H7 (cell line): ENCODE measurements around the gene NBR1. TPM values are rescaled to one million over a fixed set of nuclear protein-coding genes. Genes with fewer than 3 reads are reported as not detected.
"Not testable (repeated sequence)": the region's sequence is repeated elsewhere in the genome, so short reads cannot be mapped to it uniquely, and the experiment has no call there.

Source experiments
- DNase-seq: peaks from one replicate; pipeline ENCODE4 v3.0.0; 2012
- H3K27me3 ChIP-seq: 2 replicates; pipeline ENCODE4 v1.6.0; 2011; ENCODE audit warnings: mild to moderate bottlenecking, low read length; ENCODE audit not compliant: control insufficient read depth, insufficient read depth
- H3K36me3 ChIP-seq: replicated peaks from 2 replicates; pipeline ENCODE4 v1.5.1; 2011; ENCODE audit warnings: low read length; ENCODE audit not compliant: control insufficient read depth, insufficient read depth
- H3K4me3 ChIP-seq: 2 replicates; pipeline ENCODE4 v1.5.1; 2011; ENCODE audit warnings: low read depth, mild to moderate bottlenecking, control low read depth, low read length, moderate library complexity; ENCODE audit not compliant: insufficient read depth
- total RNA-seq: library from RNA; depleted of rRNA; stranded (reverse); fragments of >200 nt; shearing (Covaris generic); gene quantifications from 2 replicates; pipeline ENCODE4 v1.2.3, GENCODE V29; 2014

The NBR1 gene
- total RNA-seq, 1 experiment from 2014 or later: 44.2 TPM

DNA sequence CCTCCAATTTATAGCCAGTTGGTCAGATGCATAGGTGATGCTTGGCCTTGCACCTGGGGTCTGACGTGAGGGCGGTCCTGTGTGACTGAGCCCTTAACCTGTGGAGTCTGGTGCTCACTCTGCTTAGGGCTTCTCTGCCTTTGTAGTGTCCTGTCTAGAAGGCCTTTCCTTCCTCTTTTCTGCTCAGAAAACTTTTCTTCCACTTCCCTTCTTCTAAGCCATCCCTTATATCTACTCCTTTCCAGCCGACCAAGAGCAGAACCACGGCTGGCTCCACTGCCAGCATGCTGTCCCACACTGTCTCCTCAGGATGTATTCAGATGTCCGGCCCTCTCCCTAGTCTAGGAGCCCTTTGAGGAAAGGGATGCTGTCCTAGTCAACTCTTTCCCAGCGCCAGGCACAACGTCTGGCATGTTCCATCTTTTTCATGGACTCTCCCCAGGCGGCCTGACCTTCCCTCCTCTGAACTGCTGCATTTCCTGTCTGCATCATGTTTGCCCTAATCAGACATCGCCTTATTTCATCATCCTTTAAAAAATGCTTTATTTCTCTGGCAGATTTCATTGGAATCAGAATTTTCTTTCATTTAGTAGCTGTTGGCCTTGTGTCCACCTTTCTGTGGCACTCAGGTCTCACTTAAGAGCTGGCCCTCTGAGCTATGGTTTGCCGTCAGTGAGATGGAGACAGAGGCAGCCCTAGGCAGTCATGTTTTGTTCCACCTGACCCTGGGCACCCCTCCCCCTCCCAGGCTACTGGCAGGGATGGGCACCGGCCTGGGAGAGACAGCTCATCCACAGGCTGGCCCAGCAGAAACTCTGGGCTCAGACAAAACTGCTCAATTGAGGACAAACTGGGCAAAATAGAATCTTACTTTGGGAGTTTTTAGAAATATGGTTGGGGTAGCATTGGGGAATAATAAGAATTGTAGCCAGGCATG is 30.4 kb upstream of the NBR1 start:
- DNase-seq: no peak
- H3K36me3 ChIP-seq: no peaks in the 10 kb centered on the region; the same call in 1 of the 2 replicates
- H3K4me3 ChIP-seq: no peak overlapping the region
- H3K27me3 ChIP-seq: no peaks in the 10 kb centered on the region

DNA sequence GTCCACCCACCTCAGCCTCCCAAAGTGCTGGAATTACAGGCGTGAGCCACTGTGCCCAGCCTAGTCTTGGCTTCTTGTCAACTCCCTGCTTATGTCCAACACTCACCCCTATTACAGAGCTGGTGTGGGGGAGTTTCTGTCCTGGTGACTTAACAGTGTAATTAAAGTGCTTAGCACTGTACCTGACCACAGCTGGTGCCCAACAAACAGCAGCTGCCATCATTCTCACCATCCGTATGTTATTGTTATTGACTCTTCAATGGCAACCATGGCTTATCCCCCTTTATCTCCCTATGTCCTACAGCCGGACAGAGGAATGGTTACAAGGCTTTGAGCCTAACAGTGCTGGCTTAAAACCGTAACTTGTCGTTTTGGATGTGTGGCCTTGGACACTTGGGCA is 28.9 kb upstream of the NBR1 start:
- Histone ChIP-seq H3K27me3 (no peaks in the 10 kb centered on the region), H3K36me3 (no peaks in the 10 kb centered on the region; the same call in 1 of the 2 replicates), H3K4me3 (no peak overlapping the region)
- DNase-seq: no peak

DNA sequence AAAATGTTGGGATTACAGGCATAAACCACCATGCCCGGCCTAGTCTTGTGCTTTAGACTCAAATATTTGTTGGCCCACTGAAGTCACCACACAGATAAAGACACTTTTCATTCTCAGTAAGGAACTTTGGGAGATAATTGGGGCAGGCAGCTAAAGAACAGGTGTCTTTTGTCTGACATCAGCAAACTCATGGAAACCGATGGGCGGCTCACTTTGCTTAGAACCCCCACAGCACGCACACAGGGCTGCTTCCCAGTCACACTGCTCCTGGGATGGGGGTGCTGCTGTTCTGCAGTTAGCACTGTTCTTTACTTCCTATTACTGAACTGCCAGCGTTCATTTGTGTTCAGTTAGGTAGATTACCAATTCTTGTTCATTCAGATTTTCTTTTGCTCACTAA is 27.8 kb upstream of the NBR1 start:
- no peak for DNase-seq
- Histone ChIP-seq H3K4me3 (no peak overlapping the region), H3K27me3 (no peaks in the 10 kb centered on the region), H3K36me3 (no peaks in the 10 kb centered on the region; the same call in 1 of the 2 replicates)

DNA sequence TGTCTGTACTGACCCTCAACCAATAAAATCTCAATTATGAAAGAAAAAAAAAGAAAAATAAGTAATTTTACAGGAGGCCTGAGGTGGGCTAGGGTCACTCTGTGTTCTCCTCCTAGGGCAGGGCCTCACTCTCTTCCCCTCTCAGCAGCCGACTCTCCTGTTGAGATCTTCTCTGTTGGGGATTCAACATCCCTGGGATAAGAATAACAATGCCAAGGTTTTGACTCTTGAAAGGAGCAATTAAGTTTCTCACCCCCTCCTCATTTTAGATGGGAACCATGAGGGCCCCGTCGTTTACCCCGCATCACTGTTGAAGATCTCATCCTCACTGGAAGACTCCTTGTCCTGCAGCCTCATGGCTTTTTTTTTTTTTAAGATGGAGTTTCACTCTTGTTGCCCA is 24.4 kb upstream of the NBR1 start:
- Histone ChIP-seq H3K4me3 (no peak overlapping the region), H3K27me3 (no peaks in the 10 kb centered on the region), H3K36me3 (no peaks in the 10 kb centered on the region; the same call in 1 of the 2 replicates)
- peak; percentile 70 for DNase-seq

DNA sequence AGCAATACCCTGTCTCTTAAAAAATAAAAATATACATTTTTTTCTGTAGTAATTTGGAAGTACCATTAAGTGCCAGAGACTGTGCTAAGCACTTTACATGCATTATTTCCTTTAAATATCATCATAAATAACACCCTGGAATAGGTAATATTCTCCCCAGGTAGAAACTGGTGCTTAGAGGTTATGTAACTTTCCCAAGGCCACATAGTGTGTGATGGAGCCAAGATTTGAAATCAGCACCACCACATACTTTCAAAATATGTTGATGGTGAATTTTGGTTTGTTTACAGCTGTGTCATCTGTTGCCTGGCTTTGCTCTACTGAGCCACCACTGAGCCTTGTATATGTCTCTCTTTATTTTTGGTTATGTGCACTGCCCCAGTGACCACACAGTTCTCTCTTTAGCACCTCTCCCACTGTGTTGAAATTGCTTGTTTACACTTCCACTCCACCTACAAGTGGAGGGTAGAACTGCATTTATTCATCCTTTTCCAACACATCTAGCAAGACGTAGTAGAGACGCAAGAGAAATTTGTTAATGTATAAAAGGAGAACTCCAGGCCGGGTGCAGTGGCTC is 19.0 kb upstream of the NBR1 start:
- Histone ChIP-seq H3K4me3 (no peak overlapping the region), H3K27me3 (no peaks in the 10 kb centered on the region), H3K36me3 (no peaks in the 10 kb centered on the region)

DNA sequence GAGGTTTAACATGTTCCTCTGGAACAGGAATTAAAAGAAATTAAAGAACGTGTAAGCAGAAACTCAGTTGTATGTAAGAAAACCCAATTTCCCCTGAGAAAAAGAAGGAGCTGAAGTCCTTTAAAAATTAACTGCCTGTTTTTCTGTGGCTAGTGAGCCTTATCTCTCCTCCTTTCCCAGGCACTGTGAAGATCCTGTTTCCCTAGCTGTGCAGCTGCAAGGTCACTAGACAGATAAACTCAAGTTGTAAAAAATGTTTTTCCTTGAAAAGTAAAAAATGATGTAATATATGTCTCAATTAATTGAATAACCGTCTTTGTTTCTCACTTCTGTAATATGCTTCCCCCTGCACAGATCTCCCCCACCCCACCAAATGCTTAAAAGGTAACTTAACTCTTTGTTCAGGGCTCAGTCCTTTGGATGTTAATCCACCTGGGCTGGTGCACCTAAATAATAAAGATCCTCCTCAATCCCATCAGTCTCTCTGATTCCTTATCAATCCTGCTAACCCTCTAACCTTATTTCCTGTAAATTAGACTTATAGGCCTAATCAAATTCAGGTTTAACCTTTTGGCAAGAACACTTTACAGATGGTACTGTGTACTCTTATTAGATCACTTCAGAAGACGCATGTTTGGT is 17.7 kb upstream of the NBR1 start:
- H3K27me3 ChIP-seq, H3K36me3 ChIP-seq, DNase-seq, H3K4me3 ChIP-seq: not testable (repeated sequence)

More for the DNA sequence above, 19.0 kb upstream of the NBR1 start:
- DNase-seq: no peak

DNA sequence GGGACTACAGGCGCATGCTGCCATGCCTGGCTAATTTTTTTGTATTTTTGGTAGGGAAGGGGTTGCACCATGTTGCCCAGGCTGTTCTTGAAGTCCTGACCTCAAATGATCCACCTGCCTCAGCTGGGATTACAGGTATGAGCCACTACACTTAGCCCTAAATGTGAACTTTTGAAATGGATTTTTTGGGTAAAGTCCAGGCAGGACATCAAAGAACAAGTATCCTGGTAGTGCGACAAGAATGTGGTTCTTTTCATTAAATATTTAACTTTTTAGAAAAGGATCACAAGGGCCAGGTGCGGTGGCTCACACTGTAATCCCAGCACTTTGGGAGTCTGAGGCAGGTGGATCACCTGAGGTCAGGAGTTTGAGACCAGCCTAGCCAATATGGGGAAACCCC is 15.3 kb upstream of the NBR1 start:
- H3K27me3 ChIP-seq: no peaks in the 10 kb centered on the region
- no peak overlapping the region for H3K4me3 ChIP-seq
- no peak for DNase-seq
- H3K36me3 ChIP-seq: no peaks in the 10 kb centered on the region

DNA sequence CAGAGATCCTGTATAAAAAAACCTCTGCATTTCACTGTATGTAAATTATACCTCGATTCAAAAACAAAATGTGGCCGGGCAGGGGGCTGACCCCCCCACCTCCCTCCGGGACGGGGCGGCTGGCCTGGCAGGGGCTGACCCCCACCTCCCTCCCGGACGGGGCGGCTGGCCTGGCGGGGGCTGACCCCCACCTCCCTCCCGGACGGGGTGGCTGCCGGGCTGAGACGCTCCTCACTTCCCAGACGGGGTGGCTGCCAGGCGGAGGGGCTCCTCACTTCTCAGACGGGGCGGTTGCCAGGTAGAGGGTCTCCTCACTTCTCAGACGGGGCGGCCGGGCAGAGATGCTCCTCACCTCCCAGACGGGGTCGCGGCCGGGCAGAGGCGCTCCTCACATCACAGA is 11.8 kb upstream of the NBR1 start:
- H3K36me3 ChIP-seq, DNase-seq, H3K4me3 ChIP-seq, H3K27me3 ChIP-seq: not testable (repeated sequence)

DNA sequence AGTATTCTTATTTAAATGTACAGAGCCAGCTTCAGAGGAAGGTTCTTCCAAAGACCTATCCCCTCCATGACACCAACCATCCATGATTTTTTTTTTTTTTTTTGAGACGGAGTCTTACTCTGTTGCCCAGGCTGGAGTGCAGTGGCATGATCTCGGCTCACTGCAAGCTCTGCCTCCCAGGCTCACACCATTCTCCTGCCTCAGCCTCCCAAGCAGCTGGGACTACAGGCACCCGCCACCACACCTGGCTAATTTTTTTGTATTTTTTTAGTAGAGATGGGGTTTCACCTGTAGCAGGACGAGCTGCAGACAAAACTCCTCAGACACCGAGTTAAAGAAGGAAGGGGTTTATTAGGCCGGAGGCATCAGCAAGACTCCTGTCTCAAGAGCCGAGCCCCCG is 11.1 kb upstream of the NBR1 start:
- not testable (repeated sequence) for H3K4me3 ChIP-seq, H3K27me3 ChIP-seq, DNase-seq, H3K36me3 ChIP-seq

DNA sequence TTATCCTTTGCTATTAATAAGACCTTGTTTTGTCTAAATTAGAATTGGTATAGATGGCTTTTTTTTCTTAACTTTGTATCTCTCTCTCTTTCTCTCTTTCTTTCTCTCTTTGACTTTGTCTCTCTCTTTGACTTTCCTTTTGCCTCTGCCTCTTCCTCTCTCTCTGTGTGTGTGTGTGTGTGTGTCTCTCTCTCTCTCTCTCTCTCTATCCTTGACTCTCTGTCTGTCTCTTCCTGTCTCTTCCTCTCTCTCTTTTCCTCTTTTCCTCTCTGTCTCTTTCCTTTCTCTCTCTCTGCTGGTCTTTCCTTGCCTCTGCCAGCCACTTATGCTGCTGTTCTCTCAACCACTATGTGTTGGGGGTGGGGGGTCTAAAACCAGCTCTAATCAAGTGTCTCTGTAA is 5.0 kb upstream of the NBR1 start:
- DNase-seq, H3K27me3 ChIP-seq, H3K4me3 ChIP-seq, H3K36me3 ChIP-seq: not testable (repeated sequence)

DNA sequence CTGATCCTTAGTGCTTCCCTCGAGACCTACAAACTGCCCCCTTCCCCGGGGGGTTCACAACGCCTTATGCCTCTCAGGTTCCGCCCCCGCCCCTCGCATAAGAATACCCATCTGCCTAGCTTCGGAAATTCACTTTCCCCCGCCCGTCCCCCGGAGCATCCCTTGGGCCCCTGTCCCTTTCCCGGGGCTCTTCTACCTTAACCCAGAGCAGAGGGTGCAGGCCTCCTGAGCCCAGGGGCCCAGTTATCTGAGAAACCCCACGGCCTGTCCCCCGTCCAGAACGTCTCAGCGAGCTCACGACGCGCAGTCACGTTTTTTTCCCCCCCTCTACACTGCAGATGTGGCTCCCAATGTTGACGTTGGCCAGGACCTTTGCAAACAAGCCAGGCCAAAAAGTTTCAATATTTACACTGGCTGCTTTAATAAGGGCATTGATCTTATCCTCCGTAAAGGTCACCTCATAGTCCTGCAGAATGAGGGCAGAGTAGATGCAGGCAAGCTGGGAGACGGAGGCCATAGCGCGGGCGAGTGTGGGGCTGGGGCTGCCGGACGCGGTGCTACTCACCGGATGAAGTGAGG is 1.4 kb upstream of the NBR1 start:
- no peaks in the 10 kb centered on the region for H3K36me3 ChIP-seq
- H3K4me3 ChIP-seq: peak overlapping the region; percentile 79
- peak; percentile 73 for DNase-seq
- H3K27me3 ChIP-seq: no peaks in the 10 kb centered on the region

DNA sequence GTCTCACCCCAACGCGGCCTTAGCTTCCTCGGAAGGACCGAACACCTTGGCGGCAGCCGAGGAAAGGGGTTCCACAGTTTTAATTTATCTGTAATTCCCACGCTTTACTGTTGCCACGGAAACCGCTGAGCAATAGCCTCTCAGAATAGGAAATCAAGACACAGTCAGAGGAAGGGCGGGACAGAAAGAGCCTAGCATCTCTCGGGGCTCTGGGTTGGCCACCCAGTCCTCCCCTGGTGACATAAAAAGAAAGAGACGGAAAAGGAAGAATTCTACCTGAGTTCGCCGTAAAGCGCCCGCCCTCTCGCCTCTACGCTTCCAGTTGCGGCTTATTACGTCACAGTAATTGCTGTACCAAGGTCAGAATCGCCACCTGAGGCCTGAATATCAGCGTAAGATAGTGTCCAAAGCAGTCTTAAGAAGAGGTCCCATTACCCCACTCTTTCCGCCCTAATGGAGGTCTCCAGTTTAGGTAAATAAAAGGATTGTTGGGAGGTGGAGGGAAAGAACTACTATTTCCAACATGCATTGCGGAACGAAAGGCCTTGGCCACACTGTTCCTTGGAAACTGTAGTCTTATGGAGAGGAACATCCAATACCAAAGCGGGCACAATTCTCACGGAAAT is 761 bp upstream of the NBR1 start:
- peak; percentile 95 for DNase-seq
- peak overlapping the region; percentile 79 for H3K4me3 ChIP-seq
- H3K36me3 ChIP-seq: no peaks in the 10 kb centered on the region
- H3K27me3 ChIP-seq: no peaks in the 10 kb centered on the region

DNA sequence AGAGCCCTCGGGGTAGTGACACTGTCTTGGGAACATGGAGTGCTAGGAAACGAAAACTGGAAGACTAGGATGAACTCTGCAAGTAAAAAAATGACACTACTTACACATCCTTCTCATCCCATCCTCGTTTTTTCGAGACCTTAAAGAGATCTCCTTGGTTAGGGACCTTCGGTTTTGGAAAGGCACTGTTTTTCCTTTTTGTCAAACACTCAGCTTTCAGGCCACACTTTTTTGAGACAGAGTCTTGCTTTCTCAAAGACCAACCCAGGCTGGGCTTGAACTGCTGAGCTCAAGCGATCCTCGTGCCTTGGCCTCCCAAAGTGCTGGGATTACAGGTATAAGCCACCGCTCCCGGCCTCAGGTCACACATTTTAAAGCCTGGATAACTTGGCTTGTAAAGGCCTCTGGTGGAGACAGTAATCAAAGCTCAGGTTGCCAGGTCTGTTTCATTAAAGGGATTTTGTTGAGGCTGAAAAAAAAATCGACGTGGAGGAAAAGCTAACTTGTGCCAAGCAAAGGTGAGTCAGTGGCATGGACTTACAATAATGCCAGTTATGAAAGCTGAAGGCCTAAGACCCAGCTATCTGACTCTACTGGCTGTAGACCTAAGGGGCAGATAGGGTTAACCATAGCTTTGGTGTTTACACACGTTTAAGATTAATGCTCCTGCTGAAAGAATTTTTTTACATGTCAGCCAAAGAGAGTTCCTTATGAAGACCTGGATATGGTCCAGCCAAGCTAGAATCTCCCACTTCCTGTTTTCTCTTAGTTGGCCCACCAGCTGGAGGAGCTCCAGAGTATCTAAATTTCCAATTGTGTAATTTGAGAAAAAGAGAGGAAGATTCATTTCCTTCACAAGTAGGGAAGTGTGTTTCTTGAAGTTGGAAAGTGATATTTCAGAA is 823 bp downstream of the NBR1 start:
- H3K27me3 ChIP-seq: no peaks in the 10 kb centered on the region
- peak overlapping the region; percentile 79 for H3K4me3 ChIP-seq
- DNase-seq: no peak
- H3K36me3 ChIP-seq: no peaks in the 10 kb centered on the region
